Measurements from ENCODE around the gene OR2F1.
"Not testable (repeated sequence)": the region's sequence is repeated elsewhere in the genome, so short reads cannot be mapped to it uniquely, and the experiment has no call there.

OR2F1 gene

GRCh38 chr7:144006029-144006691 lies 51.5 kb downstream of the OR2F1 start:
- Histone ChIP-seq H3K79me1 (ENCODE audit: low read depth, low read length) (no peaks in the 10 kb centered on the region), H3K4me2 (ENCODE audit: insufficient read depth, low read length, poor library complexity, severe bottlenecking) (no peak overlapping the region), H3K9ac (ENCODE audit: low read depth, low read length, poor library complexity) (no peak overlapping the region), H2BK15ac (ENCODE audit: low read length) (no peak overlapping the region), H3K4me3 (ENCODE audit: low read length in 2 of 2) (no peak overlapping the region), H3K36me3 (replicated peaks in 1 of 2; ENCODE audit: control insufficient read depth in 2 of 2, insufficient read depth in 2 of 2, low read length in 2 of 2) (no peaks in the 10 kb centered on the region), H2BK5ac (ENCODE audit: low read length) (no peak overlapping the region), H2AK5ac (ENCODE audit: low read depth, low read length) (no peak overlapping the region), H2AFZ (ENCODE audit: low read length) (no peak overlapping the region), H3K14ac (ENCODE audit: low read length) (no peak overlapping the region), H2BK120ac (ENCODE audit: low read depth, low read length) (no peak overlapping the region), H3K23ac (ENCODE audit: low read depth, low read length, poor library complexity) (no peak overlapping the region), H3K4me1 (ENCODE audit: control insufficient read depth in 2 of 2, insufficient read depth in 1 of 2, low read depth in 1 of 2, low read length in 2 of 2) (no peaks in the 10 kb centered on the region), H4K91ac (ENCODE audit: low read depth, low read length, poor library complexity) (no peak overlapping the region), H3K27ac (replicated peaks; ENCODE audit: low read length) (no peak overlapping the region), H3K27me3 (ENCODE audit: control insufficient read depth in 3 of 3, insufficient read depth in 3 of 3, low read depth in 1 of 3, low read length in 3 of 3) (no peaks in the 10 kb centered on the region), H2BK12ac (ENCODE audit: low read length) (no peak overlapping the region), H4K8ac (ENCODE audit: low read depth, low read length) (no peak overlapping the region), H3K9me3 (replicated peaks in 1 of 2; ENCODE audit: control insufficient read depth in 2 of 2, insufficient read depth in 1 of 2, low read depth in 1 of 2, low read length in 2 of 2) (peaks cover 0 to 2% of the 10 kb centered on the region in 2 donors), H3K18ac (ENCODE audit: low read length) (no peak overlapping the region), H3K4ac (ENCODE audit: low read length) (no peak overlapping the region)
- whole genome bisulfite sequencing, 2 donors (ENCODE audit: extremely low coverage in 2 of 2, insufficient read length in 2 of 2, insufficient replicate concordance in 1 of 2): no CpG with 5 or more reads among the region's 1 CpG
- no peak for DNase-seq (ENCODE audit: low spot score)

GRCh38 chr7:144006692-144007042 lies 52.0 kb downstream of the OR2F1 start:
- Histone ChIP-seq H3K36me3 (replicated peaks in 1 of 2; ENCODE audit: control insufficient read depth in 2 of 2, insufficient read depth in 2 of 2, low read length in 2 of 2) (no peaks in the 10 kb centered on the region), H4K91ac (ENCODE audit: low read depth, low read length, poor library complexity) (no peak overlapping the region), H2BK15ac (ENCODE audit: low read length) (no peak overlapping the region), H3K18ac (ENCODE audit: low read length) (no peak overlapping the region), H2AK5ac (ENCODE audit: low read depth, low read length) (no peak overlapping the region), H3K14ac (ENCODE audit: low read length) (no peak overlapping the region), H4K8ac (ENCODE audit: low read depth, low read length) (no peak overlapping the region), H3K27me3 (ENCODE audit: control insufficient read depth in 3 of 3, insufficient read depth in 3 of 3, low read depth in 1 of 3, low read length in 3 of 3) (no peaks in the 10 kb centered on the region), H3K23ac (ENCODE audit: low read depth, low read length, poor library complexity) (no peak overlapping the region), H2AFZ (ENCODE audit: low read length) (no peak overlapping the region), H3K4me2 (ENCODE audit: insufficient read depth, low read length, poor library complexity, severe bottlenecking) (no peak overlapping the region), H2BK120ac (ENCODE audit: low read depth, low read length) (no peak overlapping the region), H3K27ac (replicated peaks; ENCODE audit: low read length) (no peak overlapping the region), H3K4me3 (ENCODE audit: low read length in 2 of 2) (no peak overlapping the region), H3K79me1 (ENCODE audit: low read depth, low read length) (no peaks in the 10 kb centered on the region), H3K9ac (ENCODE audit: low read depth, low read length, poor library complexity) (no peak overlapping the region), H2BK5ac (ENCODE audit: low read length) (no peak overlapping the region), H2BK12ac (ENCODE audit: low read length) (no peak overlapping the region), H3K4ac (ENCODE audit: low read length) (no peak overlapping the region), H3K9me3 (replicated peaks in 1 of 2; ENCODE audit: control insufficient read depth in 2 of 2, insufficient read depth in 1 of 2, low read depth in 1 of 2, low read length in 2 of 2) (peaks cover 0 to 2% of the 10 kb centered on the region in 2 donors), H3K4me1 (ENCODE audit: control insufficient read depth in 2 of 2, insufficient read depth in 1 of 2, low read depth in 1 of 2, low read length in 2 of 2) (no peaks in the 10 kb centered on the region)
- DNase-seq (ENCODE audit: low spot score): no peak
- no CpG with 5 or more reads among the region's 1 CpG for WGBS, 2 donors (ENCODE audit: extremely low coverage in 2 of 2, insufficient read length in 2 of 2, insufficient replicate concordance in 1 of 2)

GRCh38 chr7:144009361-144009760 lies 54.7 kb downstream of the OR2F1 start:
- Histone ChIP-seq H3K14ac (ENCODE audit: low read length) (no peak overlapping the region), H2BK120ac (ENCODE audit: low read depth, low read length) (no peak overlapping the region), H2AK5ac (ENCODE audit: low read depth, low read length) (no peak overlapping the region), H3K79me1 (ENCODE audit: low read depth, low read length) (no peaks in the 10 kb centered on the region), H3K9ac (ENCODE audit: low read depth, low read length, poor library complexity) (no peak overlapping the region), H3K18ac (ENCODE audit: low read length) (no peak overlapping the region), H3K4me3 (ENCODE audit: low read length in 2 of 2) (no peak overlapping the region), H3K4me2 (ENCODE audit: insufficient read depth, low read length, poor library complexity, severe bottlenecking) (no peak overlapping the region), H2AFZ (ENCODE audit: low read length) (no peak overlapping the region), H4K8ac (ENCODE audit: low read depth, low read length) (no peak overlapping the region), H3K27me3 (ENCODE audit: control insufficient read depth in 3 of 3, insufficient read depth in 3 of 3, low read depth in 1 of 3, low read length in 3 of 3) (no peaks in the 10 kb centered on the region), H2BK5ac (ENCODE audit: low read length) (no peak overlapping the region), H3K27ac (replicated peaks; ENCODE audit: low read length) (no peak overlapping the region), H2BK15ac (ENCODE audit: low read length) (no peak overlapping the region), H4K91ac (ENCODE audit: low read depth, low read length, poor library complexity) (no peak overlapping the region), H3K4me1 (ENCODE audit: control insufficient read depth in 2 of 2, insufficient read depth in 1 of 2, low read depth in 1 of 2, low read length in 2 of 2) (no peaks in the 10 kb centered on the region), H2BK12ac (ENCODE audit: low read length) (no peak overlapping the region), H3K36me3 (replicated peaks in 1 of 2; ENCODE audit: control insufficient read depth in 2 of 2, insufficient read depth in 2 of 2, low read length in 2 of 2) (no peaks in the 10 kb centered on the region), H3K23ac (ENCODE audit: low read depth, low read length, poor library complexity) (no peak overlapping the region), H3K9me3 (replicated peaks in 1 of 2; ENCODE audit: control insufficient read depth in 2 of 2, insufficient read depth in 1 of 2, low read depth in 1 of 2, low read length in 2 of 2) (peaks cover 0 to 2% of the 10 kb centered on the region in 2 donors), H3K4ac (ENCODE audit: low read length) (no peak overlapping the region)
- WGBS, 2 donors (ENCODE audit: extremely low coverage in 2 of 2, insufficient read length in 2 of 2, insufficient replicate concordance in 1 of 2): no CpG with 5 or more reads among the region's 2 CpGs
- no peak for DNase-seq (ENCODE audit: low spot score)

GRCh38 chr7:144010061-144010460 lies 55.4 kb downstream of the OR2F1 start:
- not testable (repeated sequence) for H3K9ac ChIP-seq (ENCODE audit: low read depth, low read length, poor library complexity); H3K14ac ChIP-seq (ENCODE audit: low read length); H3K4me2 ChIP-seq (ENCODE audit: insufficient read depth, low read length, poor library complexity, severe bottlenecking); H4K91ac ChIP-seq (ENCODE audit: low read depth, low read length, poor library complexity); H2BK5ac ChIP-seq (ENCODE audit: low read length); H4K8ac ChIP-seq (ENCODE audit: low read depth, low read length); H3K36me3 ChIP-seq (replicated peaks in 1 of 2; ENCODE audit: control insufficient read depth in 2 of 2, insufficient read depth in 2 of 2, low read length in 2 of 2); DNase-seq (ENCODE audit: low spot score); H2BK15ac ChIP-seq (ENCODE audit: low read length); H2AFZ ChIP-seq (ENCODE audit: low read length); H3K27me3 ChIP-seq (ENCODE audit: control insufficient read depth in 3 of 3, insufficient read depth in 3 of 3, low read depth in 1 of 3, low read length in 3 of 3); H3K4ac ChIP-seq (ENCODE audit: low read length); H3K4me3 ChIP-seq (ENCODE audit: low read length in 2 of 2); H3K4me1 ChIP-seq (ENCODE audit: control insufficient read depth in 2 of 2, insufficient read depth in 1 of 2, low read depth in 1 of 2, low read length in 2 of 2); H3K27ac ChIP-seq (replicated peaks; ENCODE audit: low read length); H3K79me1 ChIP-seq (ENCODE audit: low read depth, low read length); H3K18ac ChIP-seq (ENCODE audit: low read length); H2BK120ac ChIP-seq (ENCODE audit: low read depth, low read length); H3K9me3 ChIP-seq (replicated peaks in 1 of 2; ENCODE audit: control insufficient read depth in 2 of 2, insufficient read depth in 1 of 2, low read depth in 1 of 2, low read length in 2 of 2); H3K23ac ChIP-seq (ENCODE audit: low read depth, low read length, poor library complexity); H2AK5ac ChIP-seq (ENCODE audit: low read depth, low read length); H2BK12ac ChIP-seq (ENCODE audit: low read length)
